B cell (primary cell): ENCODE results near the gene ULK1. TPM values are rescaled to one million over a fixed set of nuclear protein-coding genes. Genes with fewer than 3 reads are reported as not detected.

Experiments
- ATAC-seq: fragments of 200-7000 bp; cut with Tn5 transposase; one replicate; pipeline ENCODE4 v1.10.0; 2021; ENCODE audit warnings: low read depth, mild to moderate bottlenecking, moderate number of reproducible peaks, moderate library complexity
- CTCF ChIA-PET: fragments of 350-600 bp; sonication (Branson Sonifier 250); formaldehyde crosslinking; loops from one replicate; lab custom pipeline; 2021; ENCODE audit warnings: antibody characterized with exemption, inconsistent platforms; lab: Charles Lee
- POLR2A ChIA-PET: fragments of 350-600 bp; sonication (Branson Sonifier 250); formaldehyde crosslinking; loops from one replicate; lab custom pipeline; 2021; ENCODE audit warnings: antibody characterized with exemption; lab: Charles Lee
- DNase-seq: peaks from one replicate; pipeline ENCODE4 v3.0.0; 2013
- H2AFZ ChIP-seq: 2 replicates; pipeline ENCODE4 v1.6.1; 2012; ENCODE audit warnings: mild to moderate bottlenecking, low read depth, low read length; ENCODE audit not compliant: insufficient read depth, poor library complexity, severe bottlenecking
- H3K27ac ChIP-seq, 2 donors: 1 replicate in 1 of 2; 2 replicates in 1 of 2; pipeline ENCODE4 v1.5.1; 2012 to 2013; ENCODE audit warnings: low read length in 2 of 2, mild to moderate bottlenecking in 2 of 2, moderate library complexity in 1 of 2
- H3K27me3 ChIP-seq, 4 experiments: fragments of 200-600 bp in 1 of 4; sonication (generic) in 1 of 4; replicated peaks in 1 of 4; 1 replicate in 2 of 4; 2 replicates in 2 of 4; pipeline versions ENCODE4 v1.6.1 to v1.7.0; 2013 to 2016; ENCODE audit warnings: low read length in 3 of 4, mild to moderate bottlenecking in 2 of 4, mixed read lengths in 1 of 4, moderate library complexity in 1 of 4; ENCODE audit not compliant: insufficient read depth in 4 of 4, control insufficient read depth in 3 of 4; ENCODE audit errors: control extremely low read depth in 1 of 4
- H3K36me3 ChIP-seq, 2 experiments: replicated peaks in 1 of 2; 1 replicate in 1 of 2; 2 replicates in 1 of 2; pipeline versions ENCODE4 v1.6.1 to v1.7.1; 2013; ENCODE audit warnings: low read length in 1 of 2; ENCODE audit not compliant: insufficient read depth in 2 of 2, control insufficient read depth in 1 of 2; ENCODE audit errors: control extremely low read depth in 1 of 2, extremely low read depth in 1 of 2
- H3K4me1 ChIP-seq, 2 donors: fragments of 200-600 bp in 1 of 2; sonication (generic) in 1 of 2; 1 replicate in 1 of 2; 2 replicates in 1 of 2; pipeline versions ENCODE4 v1.5.1 to v1.6.1; 2013 to 2017; ENCODE audit warnings: low read length in 2 of 2; ENCODE audit not compliant: control insufficient read depth in 2 of 2, insufficient read depth in 2 of 2
- H3K4me2 ChIP-seq: replicated peaks from 2 replicates; pipeline ENCODE3; 2012; ENCODE audit warnings: mild to moderate bottlenecking, low read depth, low read length; ENCODE audit not compliant: poor library complexity, severe bottlenecking
- H3K4me3 ChIP-seq, 5 experiments: fragments of 200-600 bp in 1 of 5; sonication (generic) in 1 of 5; 1 replicate in 3 of 5; 2 replicates in 2 of 5; pipeline versions ENCODE4 v1.5.1 to v1.7.0; 2011 to 2016; ENCODE audit warnings: low read length in 4 of 5, mild to moderate bottlenecking in 4 of 5, low read depth in 2 of 5, control low read depth in 1 of 5, moderate library complexity in 1 of 5; ENCODE audit not compliant: insufficient read depth in 1 of 5; ENCODE audit errors: control extremely low read depth in 1 of 5, extremely low read depth in 1 of 5
- H3K79me2 ChIP-seq: fragments of 200-600 bp; sonication (generic); one replicate; pipeline ENCODE4 v1.6.0; 2016; ENCODE audit warnings: low read length; ENCODE audit not compliant: control insufficient read depth, insufficient read depth
- H3K9ac ChIP-seq: fragments of 200-600 bp; sonication (generic); 2 replicates; pipeline ENCODE4 v1.6.1; 2017; ENCODE audit warnings: mild to moderate bottlenecking, low read length, moderate library complexity
- H3K9me3 ChIP-seq, 3 donors: one replicate each; pipeline versions ENCODE4 v1.6.1 to v1.7.1; 2013; ENCODE audit warnings: low read length in 2 of 3; ENCODE audit not compliant: control insufficient read depth in 2 of 3, insufficient read depth in 1 of 3; ENCODE audit errors: control extremely low read depth in 1 of 3
- H4K20me1 ChIP-seq: 2 replicates; pipeline ENCODE4 v1.6.0; 2012; ENCODE audit warnings: mild to moderate bottlenecking, low read length; ENCODE audit not compliant: insufficient read depth, control insufficient read depth, poor library complexity, severe bottlenecking
- H3K27ac Mint-ChIP-seq: one replicate; pipeline ENCODE4 v1.8.0; 2021; ENCODE audit warnings: mixed read lengths
- H3K27me3 Mint-ChIP-seq: one replicate; pipeline ENCODE4 v1.8.0; 2021; ENCODE audit warnings: mixed read lengths
- H3K4me1 Mint-ChIP-seq: one replicate; pipeline ENCODE4 v1.8.0; 2021; ENCODE audit warnings: mixed read lengths
- H3K4me3 Mint-ChIP-seq: one replicate; pipeline ENCODE4 v1.8.0; 2021; ENCODE audit warnings: mixed read lengths
- H3K9me3 Mint-ChIP-seq: one replicate; pipeline ENCODE4 v1.8.0; 2022; ENCODE audit warnings: mixed read lengths; ENCODE audit not compliant: insufficient read depth
- EZH2 ChIP-seq: IDR thresholded peaks from 2 replicates; pipeline ENCODE4 v1.6.1; 2012; ENCODE audit warnings: borderline replicate concordance, low read depth, mild to moderate bottlenecking, moderate library complexity, low read length; ENCODE audit not compliant: insufficient read depth, poor library complexity, severe bottlenecking
- WGBS: methylation state at CpG from one replicate; pipeline ENCODE4 v1.1.5; 2013; ENCODE audit warnings: missing lambda C conversion rate; ENCODE audit not compliant: insufficient coverage; 5-methylcytosine and 5-hydroxymethylcytosine counted together
- intact Hi-C: fragments of 100-400 bp; cut with micrococcal nuclease; formaldehyde crosslinking; loops from one replicate; pipeline ENCODE4 v1.10.0; 2022
- polyA plus RNA-seq: library from polyadenylated mRNA; depleted of rRNA; stranded (reverse); fragments of >200 nt; gene quantifications from 2 replicates; pipeline ENCODE4 v1.2.3, GENCODE V29; 2012
- total RNA-seq, 2 donors: library from RNA; stranded (reverse); fragments of 120-200 nt in 1 of 2; gene quantifications; 1 replicate in 1 of 2; 2 replicates in 1 of 2; pipeline versions ENCODE4 v1.2.3 to v1.2.4, GENCODE V29; 2013 to 2022
- TF ChIP-seq, protein P1 (sequence below): fragments of 200-600 bp; IDR thresholded peaks from one replicate; pipeline ENCODE4 v1.8.0; 2022; ENCODE audit warnings: antibody characterized with exemption, mild to moderate bottlenecking

Gene ULK1
- total and polyA plus RNA-seq, 2 donors (not counting 1 experiment from before 2014, with no cell fraction given) = 38.9 to 59.5 TPM

DNA sequence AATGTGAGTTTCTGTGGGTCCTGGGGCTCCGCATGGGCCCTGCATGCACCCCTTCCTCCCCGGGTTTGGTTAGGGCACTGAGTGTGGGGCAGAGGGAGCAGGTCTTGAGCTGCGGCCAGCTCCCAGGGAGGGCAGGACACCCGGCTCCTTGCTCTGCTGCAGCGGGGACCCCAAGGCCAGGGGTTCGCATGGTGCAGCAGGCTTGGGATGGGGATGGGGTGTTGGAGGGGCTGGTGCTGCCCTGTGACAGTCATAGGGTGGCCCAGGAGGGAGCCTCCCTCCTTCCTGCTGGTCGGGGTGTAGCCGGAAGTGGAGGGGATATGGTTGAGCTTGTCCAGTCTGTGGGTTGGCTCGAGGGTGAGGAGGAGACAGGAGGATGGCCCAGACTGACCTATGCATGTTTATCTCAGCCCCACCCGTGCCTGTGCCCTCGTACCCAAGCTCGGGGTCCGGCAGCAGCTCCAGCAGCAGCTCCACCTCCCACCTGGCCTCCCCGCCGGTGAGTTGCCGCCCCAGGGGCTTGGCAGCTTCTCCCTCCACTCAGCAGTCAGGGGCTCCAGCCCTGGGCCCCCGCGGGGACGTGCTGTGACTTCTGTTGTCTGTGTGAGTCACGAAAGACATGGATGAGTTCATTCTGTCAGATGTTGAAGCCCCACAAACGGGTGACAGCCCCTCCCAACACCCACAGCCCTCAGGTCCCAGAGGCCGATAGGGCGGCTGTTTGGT, 16.0 kb downstream of the ULK1 start:
- intact Hi-C loops = no loop called here
- Mint-ChIP-seq H3K27me3 (no peaks in the 10 kb centered on the region), H3K4me3 (no peak overlapping the region), H3K4me1 (peaks cover 3% of the 10 kb centered on the region), H3K27ac (no peak overlapping the region), H3K9me3 (no peaks in the 10 kb centered on the region)
- ChIA-PET CTCF (no interaction called here), POLR2A (no interaction called here)
- H3K9ac ChIP-seq = no peak overlapping the region
- 92% methylated on average over 22 of the region's 23 CpGs for WGBS
- H3K9me3 ChIP-seq = no peaks in the 10 kb centered on the region
- DNase-seq (no peak), ATAC-seq (no peak)
- no peaks in the 10 kb centered on the region for H3K4me1 ChIP-seq
- peaks cover 51% of the 10 kb centered on the region for H4K20me1 ChIP-seq
- peaks cover 0 to 59% of the 10 kb centered on the region in 2 experiments for H3K36me3 ChIP-seq
- H2AFZ ChIP-seq = no peak overlapping the region
- H3K79me2 ChIP-seq = no peaks in the 10 kb centered on the region
- no peak overlapping the region for H3K4me3 ChIP-seq
- TF ChIP-seq EZH2 = no peak
- TF ChIP-seq, protein P1, sequence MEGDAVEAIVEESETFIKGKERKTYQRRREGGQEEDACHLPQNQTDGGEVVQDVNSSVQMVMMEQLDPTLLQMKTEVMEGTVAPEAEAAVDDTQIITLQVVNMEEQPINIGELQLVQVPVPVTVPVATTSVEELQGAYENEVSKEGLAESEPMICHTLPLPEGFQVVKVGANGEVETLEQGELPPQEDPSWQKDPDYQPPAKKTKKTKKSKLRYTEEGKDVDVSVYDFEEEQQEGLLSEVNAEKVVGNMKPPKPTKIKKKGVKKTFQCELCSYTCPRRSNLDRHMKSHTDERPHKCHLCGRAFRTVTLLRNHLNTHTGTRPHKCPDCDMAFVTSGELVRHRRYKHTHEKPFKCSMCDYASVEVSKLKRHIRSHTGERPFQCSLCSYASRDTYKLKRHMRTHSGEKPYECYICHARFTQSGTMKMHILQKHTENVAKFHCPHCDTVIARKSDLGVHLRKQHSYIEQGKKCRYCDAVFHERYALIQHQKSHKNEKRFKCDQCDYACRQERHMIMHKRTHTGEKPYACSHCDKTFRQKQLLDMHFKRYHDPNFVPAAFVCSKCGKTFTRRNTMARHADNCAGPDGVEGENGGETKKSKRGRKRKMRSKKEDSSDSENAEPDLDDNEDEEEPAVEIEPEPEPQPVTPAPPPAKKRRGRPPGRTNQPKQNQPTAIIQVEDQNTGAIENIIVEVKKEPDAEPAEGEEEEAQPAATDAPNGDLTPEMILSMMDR = no peak
- no peak overlapping the region for H3K27ac ChIP-seq
- no peak overlapping the region for H3K4me2 ChIP-seq
- no peaks in the 10 kb centered on the region for H3K27me3 ChIP-seq

DNA sequence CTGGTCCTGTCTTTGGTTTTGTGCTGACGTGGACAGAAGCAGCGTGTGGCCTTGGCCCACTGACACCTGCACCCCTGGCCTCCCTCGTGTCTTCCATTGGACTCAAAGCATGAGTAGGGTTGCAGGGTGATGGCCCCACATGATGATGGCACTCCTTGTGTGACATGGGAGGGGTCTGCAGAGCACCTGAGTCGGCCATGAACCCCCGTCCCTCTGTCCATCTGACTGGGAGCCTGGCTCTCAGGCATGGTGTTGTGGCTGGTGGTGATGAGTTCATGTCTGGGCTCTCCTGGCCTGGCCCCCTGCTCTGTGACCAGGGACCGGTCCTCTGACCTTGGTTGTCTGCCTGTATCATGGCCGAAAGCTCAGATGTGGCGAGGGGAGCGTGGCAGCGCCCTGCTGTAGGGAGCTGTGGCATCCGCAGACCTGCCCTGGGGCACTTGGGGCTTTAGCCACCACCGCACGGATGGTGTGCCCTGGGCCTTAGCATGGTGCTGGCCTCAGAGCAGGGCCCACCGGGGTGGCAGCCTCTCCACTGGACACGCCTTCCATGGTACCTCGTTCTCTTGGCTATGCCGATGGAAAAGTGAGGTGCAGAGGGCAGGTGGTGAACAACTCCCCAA, 16.7 kb downstream of the ULK1 start:
- Histone ChIP-seq H4K20me1 (peaks cover 48% of the 10 kb centered on the region), H3K27ac (no peak overlapping the region), H3K4me2 (no peak overlapping the region), H3K36me3 (peaks cover 0 to 66% of the 10 kb centered on the region in 2 experiments), H3K4me3 (no peak overlapping the region), H3K27me3 (no peaks in the 10 kb centered on the region), H3K9me3 (no peaks in the 10 kb centered on the region), H2AFZ (no peak overlapping the region), H3K79me2 (no peaks in the 10 kb centered on the region), H3K4me1 (no peaks in the 10 kb centered on the region), H3K9ac (no peak overlapping the region)
- Mint-ChIP-seq H3K4me1 (no peaks in the 10 kb centered on the region), H3K9me3 (no peaks in the 10 kb centered on the region), H3K27me3 (no peaks in the 10 kb centered on the region), H3K27ac (no peak overlapping the region), H3K4me3 (no peak overlapping the region)
- POLR2A ChIA-PET = no interaction called here
- CTCF ChIA-PET = no interaction called here
- DNase-seq (no peak), ATAC-seq (no peak)
- intact Hi-C loops = no loop called here
- WGBS = 97% methylated on average over 17 of the region's 17 CpGs
- TF ChIP-seq, protein P1 = no peak
- TF ChIP-seq EZH2 = no peak
